Neural cell (in vitro differentiated cells): ENCODE results near the gene SERINC4.

Source experiments
- CTCF ChIP-seq: fragments of 450-650 bp; IDR thresholded peaks from 2 replicates; pipeline ENCODE4 v1.5.1; 2014; ENCODE audit warnings: antibody characterized with exemption, mild to moderate bottlenecking, moderate library complexity; ENCODE audit not compliant: poor library complexity, severe bottlenecking
- EP300 ChIP-seq: fragments of 450-650 bp; conservative IDR thresholded peaks from 2 replicates; pipeline ENCODE4 v1.6.1; 2014; ENCODE audit warnings: antibody characterized with exemption, mild to moderate bottlenecking, moderate library complexity; ENCODE audit not compliant: poor library complexity, severe bottlenecking
- EZH2 ChIP-seq: fragments of 200-600, 300-800 bp; shearing (Covaris generic), sonication (generic); IDR thresholded peaks from 2 replicates; pipeline ENCODE4 v1.6.1; 2014; ENCODE audit warnings: antibody characterized with exemption, low read length, borderline replicate concordance, mild to moderate bottlenecking; ENCODE audit not compliant: insufficient read depth, poor library complexity, severe bottlenecking
- MXI1 ChIP-seq: fragments of 450-650 bp; conservative IDR thresholded peaks from 2 replicates; pipeline ENCODE4 v1.6.1; 2014; ENCODE audit warnings: antibody characterized with exemption, mild to moderate bottlenecking; ENCODE audit not compliant: poor library complexity, severe bottlenecking
- POLR2AphosphoS5 ChIP-seq: IDR thresholded peaks from 2 replicates; pipeline ENCODE4 v1.6.1; 2012
- RAD21 ChIP-seq: fragments of 450-650 bp; conservative IDR thresholded peaks from 2 replicates; pipeline ENCODE4 v1.6.1; 2014; ENCODE audit warnings: antibody characterized with exemption, mild to moderate bottlenecking, moderate library complexity
- SMC3 ChIP-seq: fragments of 450-650 bp; conservative IDR thresholded peaks from 2 replicates; pipeline ENCODE4 v1.6.1; 2014; ENCODE audit warnings: antibody characterized with exemption, mild to moderate bottlenecking, moderate library complexity; ENCODE audit not compliant: poor library complexity
- TAF1 ChIP-seq: IDR thresholded peaks from 2 replicates; pipeline ENCODE4 v1.6.1; 2012; ENCODE audit warnings: low read depth
- TF ChIP-seq, protein P1 (sequence below): IDR thresholded peaks from 2 replicates; pipeline ENCODE4 v1.6.1; 2012; ENCODE audit warnings: borderline replicate concordance

- TF ChIP-seq, protein P1, sequence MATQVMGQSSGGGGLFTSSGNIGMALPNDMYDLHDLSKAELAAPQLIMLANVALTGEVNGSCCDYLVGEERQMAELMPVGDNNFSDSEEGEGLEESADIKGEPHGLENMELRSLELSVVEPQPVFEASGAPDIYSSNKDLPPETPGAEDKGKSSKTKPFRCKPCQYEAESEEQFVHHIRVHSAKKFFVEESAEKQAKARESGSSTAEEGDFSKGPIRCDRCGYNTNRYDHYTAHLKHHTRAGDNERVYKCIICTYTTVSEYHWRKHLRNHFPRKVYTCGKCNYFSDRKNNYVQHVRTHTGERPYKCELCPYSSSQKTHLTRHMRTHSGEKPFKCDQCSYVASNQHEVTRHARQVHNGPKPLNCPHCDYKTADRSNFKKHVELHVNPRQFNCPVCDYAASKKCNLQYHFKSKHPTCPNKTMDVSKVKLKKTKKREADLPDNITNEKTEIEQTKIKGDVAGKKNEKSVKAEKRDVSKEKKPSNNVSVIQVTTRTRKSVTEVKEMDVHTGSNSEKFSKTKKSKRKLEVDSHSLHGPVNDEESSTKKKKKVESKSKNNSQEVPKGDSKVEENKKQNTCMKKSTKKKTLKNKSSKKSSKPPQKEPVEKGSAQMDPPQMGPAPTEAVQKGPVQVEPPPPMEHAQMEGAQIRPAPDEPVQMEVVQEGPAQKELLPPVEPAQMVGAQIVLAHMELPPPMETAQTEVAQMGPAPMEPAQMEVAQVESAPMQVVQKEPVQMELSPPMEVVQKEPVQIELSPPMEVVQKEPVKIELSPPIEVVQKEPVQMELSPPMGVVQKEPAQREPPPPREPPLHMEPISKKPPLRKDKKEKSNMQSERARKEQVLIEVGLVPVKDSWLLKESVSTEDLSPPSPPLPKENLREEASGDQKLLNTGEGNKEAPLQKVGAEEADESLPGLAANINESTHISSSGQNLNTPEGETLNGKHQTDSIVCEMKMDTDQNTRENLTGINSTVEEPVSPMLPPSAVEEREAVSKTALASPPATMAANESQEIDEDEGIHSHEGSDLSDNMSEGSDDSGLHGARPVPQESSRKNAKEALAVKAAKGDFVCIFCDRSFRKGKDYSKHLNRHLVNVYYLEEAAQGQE, result peak; percentile 85
- TF ChIP-seq EP300, result no peak
- no peak for TF ChIP-seq EZH2
- TF ChIP-seq CTCF, result no peak
- peak; percentile 100 for TF ChIP-seq POLR2AphosphoS5
- TF ChIP-seq TAF1, result peak; percentile 89
- TF ChIP-seq SMC3, result no peak
- TF ChIP-seq RAD21, result peak; percentile 14
- peak; percentile 61 for TF ChIP-seq MXI1
These were observed 7.8 kb downstream of the SERINC4 start, which contains the start of gene SERF2 for GRCh38 chr15:43791993-43792760.
